Body of pancreas (tissue), 4 donors: ENCODE measurements around the gene CYP26C1.

Experiments
- CTCF ChIP-seq, 7 experiments: fragments of 450-650 bp in 4 of 7; fragments of 200-600 bp in 3 of 7; sonication (generic) in 3 of 7; IDR thresholded peaks; one replicate each; pipeline ENCODE4 v1.5.1; 2016 to 2019; ENCODE audit warnings: antibody characterized with exemption in 7 of 7
- POLR2A ChIP-seq, 3 donors: fragments of 450-650 bp; IDR thresholded peaks; one replicate each; pipeline ENCODE4 v1.6.1; 2016; ENCODE audit warnings: antibody characterized with exemption in 3 of 3, mild to moderate bottlenecking in 2 of 3

GRCh38 chr10:93081318-93081717 is 20.7 kb downstream of the CYP26C1 start:
- TF ChIP-seq CTCF (IDR thresholded peaks at IDR 0.05), result no peak
- no peak for TF ChIP-seq POLR2A (IDR thresholded peaks at IDR 0.05)
